Endothelial cell (in vitro differentiated cells): ENCODE data around the gene SMPD3. TPM values are rescaled to one million over a fixed set of nuclear protein-coding genes. Genes with fewer than 3 reads are reported as not detected.

ENCODE experiments used
- DNase-seq: peaks from one replicate; pipeline ENCODE4 v3.0.0; 2021; ENCODE audit warnings: low spot score
- H3K27ac Mint-ChIP-seq: one replicate; pipeline ENCODE4 v1.8.0; 2021; ENCODE audit warnings: mixed read lengths, inconsistent platforms; ENCODE audit not compliant: unreplicated experiment
- H3K27me3 Mint-ChIP-seq: one replicate; pipeline ENCODE4 v1.8.0; 2021; ENCODE audit warnings: mild to moderate bottlenecking, moderate library complexity, mixed read lengths, inconsistent platforms; ENCODE audit not compliant: unreplicated experiment
- H3K36me3 Mint-ChIP-seq: one replicate; pipeline ENCODE4 v1.8.0; 2021; ENCODE audit warnings: mild to moderate bottlenecking, low read depth, mixed read lengths, inconsistent platforms; ENCODE audit not compliant: unreplicated experiment
- H3K4me1 Mint-ChIP-seq: one replicate; pipeline ENCODE4 v1.8.0; 2021; ENCODE audit warnings: mild to moderate bottlenecking, mixed read lengths, inconsistent platforms; ENCODE audit not compliant: unreplicated experiment
- H3K4me3 Mint-ChIP-seq: one replicate; pipeline ENCODE4 v1.8.0; 2021; ENCODE audit warnings: mild to moderate bottlenecking, mixed read lengths, inconsistent platforms; ENCODE audit not compliant: unreplicated experiment
- H3K9me3 Mint-ChIP-seq: one replicate; pipeline ENCODE4 v1.8.0; 2021; ENCODE audit warnings: mixed read lengths, inconsistent platforms; ENCODE audit not compliant: unreplicated experiment
- total RNA-seq: library from RNA; stranded (reverse); fragmentation: NEBNext Ultra II Directional; extraction: Animal tissue kit (Norgen Biotek cat#: 25700); gene quantifications from one replicate; pipeline ENCODE4 v1.2.1, GENCODE V29; 2021; ENCODE audit not compliant: unreplicated experiment
- TF ChIP-seq, protein P1 (sequence below): fragments of 200-600 bp; sonication (generic); IDR thresholded peaks from one replicate; pipeline ENCODE4 v1.5.0; 2021; ENCODE audit warnings: antibody characterized with exemption; ENCODE audit not compliant: unreplicated experiment

SMPD3 gene
- total RNA-seq, 1 donor from 2014 or later, result not detected

DNA sequence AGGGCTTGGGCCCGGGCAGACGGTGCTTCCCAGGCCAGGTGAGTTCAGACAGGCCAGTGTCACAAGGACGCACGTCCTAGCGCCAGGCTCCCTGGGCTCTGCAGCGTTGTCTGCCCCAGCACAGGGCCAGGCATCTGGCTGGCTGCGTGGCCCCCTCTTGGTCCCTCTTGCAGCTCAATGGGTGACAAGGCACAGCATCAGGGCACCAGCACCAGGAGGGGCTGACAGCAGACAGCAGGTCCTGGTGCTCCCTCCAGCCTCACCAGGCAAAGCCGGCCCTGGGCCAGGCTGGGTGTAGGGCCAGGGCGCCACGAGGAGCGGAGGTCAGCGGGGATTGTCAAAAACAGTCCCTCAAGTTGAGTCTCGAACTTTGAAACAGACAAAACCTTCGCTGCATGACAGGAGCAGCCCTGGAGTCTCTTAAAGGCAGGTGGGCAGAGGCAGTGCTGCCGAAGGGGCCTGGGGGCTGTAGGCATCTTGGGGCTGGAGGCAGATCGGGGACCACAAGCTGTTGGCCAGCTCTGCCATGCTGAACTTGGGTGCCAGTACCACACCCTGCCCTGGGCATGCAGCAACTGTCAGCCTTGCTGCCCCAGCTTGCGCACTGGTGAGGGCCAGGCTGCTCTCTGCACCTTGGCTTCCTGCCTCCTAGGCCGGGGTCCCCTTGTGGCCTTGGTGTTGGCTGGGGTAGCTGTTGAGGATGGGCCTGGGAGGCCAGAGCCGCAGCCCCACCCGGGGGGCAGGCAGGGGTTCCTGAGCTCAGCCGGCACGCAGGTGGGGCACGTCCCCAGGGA lies 88.7 kb downstream of the SMPD3 start:
- TF ChIP-seq, protein P1, sequence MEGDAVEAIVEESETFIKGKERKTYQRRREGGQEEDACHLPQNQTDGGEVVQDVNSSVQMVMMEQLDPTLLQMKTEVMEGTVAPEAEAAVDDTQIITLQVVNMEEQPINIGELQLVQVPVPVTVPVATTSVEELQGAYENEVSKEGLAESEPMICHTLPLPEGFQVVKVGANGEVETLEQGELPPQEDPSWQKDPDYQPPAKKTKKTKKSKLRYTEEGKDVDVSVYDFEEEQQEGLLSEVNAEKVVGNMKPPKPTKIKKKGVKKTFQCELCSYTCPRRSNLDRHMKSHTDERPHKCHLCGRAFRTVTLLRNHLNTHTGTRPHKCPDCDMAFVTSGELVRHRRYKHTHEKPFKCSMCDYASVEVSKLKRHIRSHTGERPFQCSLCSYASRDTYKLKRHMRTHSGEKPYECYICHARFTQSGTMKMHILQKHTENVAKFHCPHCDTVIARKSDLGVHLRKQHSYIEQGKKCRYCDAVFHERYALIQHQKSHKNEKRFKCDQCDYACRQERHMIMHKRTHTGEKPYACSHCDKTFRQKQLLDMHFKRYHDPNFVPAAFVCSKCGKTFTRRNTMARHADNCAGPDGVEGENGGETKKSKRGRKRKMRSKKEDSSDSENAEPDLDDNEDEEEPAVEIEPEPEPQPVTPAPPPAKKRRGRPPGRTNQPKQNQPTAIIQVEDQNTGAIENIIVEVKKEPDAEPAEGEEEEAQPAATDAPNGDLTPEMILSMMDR, result no peak
- no peaks in the 10 kb centered on the region for H3K9me3 Mint-ChIP-seq
- no peak overlapping the region for H3K27ac Mint-ChIP-seq
- H3K27me3 Mint-ChIP-seq, result peaks cover 12% of the 10 kb centered on the region
- no peak for DNase-seq
- H3K36me3 Mint-ChIP-seq, result peaks cover 16% of the 10 kb centered on the region
- H3K4me1 Mint-ChIP-seq, result peaks cover 11% of the 10 kb centered on the region
- no peak overlapping the region for H3K4me3 Mint-ChIP-seq

DNA sequence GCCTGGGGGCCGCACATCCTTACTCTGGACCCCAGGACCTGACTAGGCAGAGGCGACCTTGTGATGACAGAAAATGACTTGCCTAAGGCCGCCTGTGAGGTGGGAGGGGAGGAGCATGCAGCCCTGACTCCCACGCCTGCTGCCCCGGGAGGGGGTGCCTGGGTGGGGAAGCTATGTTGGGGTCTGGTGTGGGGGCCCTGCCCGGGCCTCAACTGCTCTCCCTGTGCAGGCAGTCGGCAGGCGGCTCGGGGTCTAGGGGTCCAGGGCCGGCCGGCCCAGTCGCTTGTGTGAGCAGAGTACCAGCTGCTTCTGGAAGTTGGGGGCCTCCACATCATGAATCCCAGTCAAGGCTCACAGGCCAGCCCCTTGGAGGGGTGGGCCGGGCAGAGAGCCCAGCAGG lies 89.4 kb downstream of the SMPD3 start:
- Mint-ChIP-seq H3K4me1 (peaks cover 10% of the 10 kb centered on the region), H3K36me3 (peaks cover 17% of the 10 kb centered on the region), H3K27ac (no peak overlapping the region), H3K9me3 (no peaks in the 10 kb centered on the region), H3K27me3 (peaks cover 11% of the 10 kb centered on the region), H3K4me3 (no peak overlapping the region)
- DNase-seq, result no peak
- TF ChIP-seq, protein P1, result no peak

DNA sequence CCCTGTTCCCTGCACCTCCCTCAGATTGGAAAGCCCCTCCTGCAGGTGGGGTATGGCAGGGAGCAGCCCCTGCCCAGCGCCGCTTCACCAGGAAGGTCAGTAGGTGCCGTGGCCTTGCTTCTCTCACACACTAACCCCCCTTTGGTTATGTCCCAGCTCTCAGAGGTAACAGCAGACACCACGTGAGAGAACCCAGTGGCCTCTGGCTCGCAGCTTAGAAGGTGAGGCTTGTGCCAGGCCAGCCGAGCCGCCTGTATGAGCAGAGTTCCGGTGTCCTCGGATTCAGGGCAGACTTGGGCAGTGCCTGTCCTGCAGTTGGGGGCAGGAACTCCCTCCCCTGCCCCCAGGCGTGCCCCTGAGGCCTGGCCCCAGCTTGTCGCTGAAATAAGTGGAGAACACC lies 90.4 kb downstream of the SMPD3 start:
- H3K27ac Mint-ChIP-seq, result peak overlapping the region; percentile 64

DNA sequence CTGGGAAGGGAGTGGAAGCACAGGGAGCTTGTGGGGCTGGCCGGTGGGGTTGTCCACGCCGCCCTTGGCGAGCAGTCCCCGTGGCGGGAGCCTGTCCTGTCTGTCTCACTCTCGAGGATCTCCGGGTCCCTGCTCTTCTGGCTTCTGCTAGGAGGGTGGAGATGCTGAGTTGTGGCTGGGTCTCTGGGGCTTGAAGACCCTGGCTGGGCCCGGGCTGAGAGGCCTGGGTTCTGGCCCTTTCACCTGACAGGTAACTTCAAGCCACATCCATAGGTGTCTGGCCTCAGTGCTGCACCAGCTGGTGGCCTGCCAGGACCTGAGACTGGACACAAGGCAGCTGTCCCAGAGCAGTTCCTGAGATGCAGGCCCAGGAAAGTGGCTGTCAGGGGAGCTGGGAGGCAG lies 90.8 kb downstream of the SMPD3 start:
- no peak for DNase-seq
- H3K4me1 Mint-ChIP-seq, result peaks cover 9% of the 10 kb centered on the region
- peaks cover 21% of the 10 kb centered on the region for H3K36me3 Mint-ChIP-seq
- peaks cover 10% of the 10 kb centered on the region for H3K27me3 Mint-ChIP-seq
- H3K27ac Mint-ChIP-seq, result no peak overlapping the region
- TF ChIP-seq, protein P1, result no peak
- no peaks in the 10 kb centered on the region for H3K9me3 Mint-ChIP-seq
- H3K4me3 Mint-ChIP-seq, result no peak overlapping the region

More for the DNA sequence above, 90.4 kb downstream of the SMPD3 start:
- Mint-ChIP-seq H3K36me3 (peaks cover 17% of the 10 kb centered on the region), H3K27me3 (peaks cover 10% of the 10 kb centered on the region), H3K4me3 (peak overlapping the region; percentile 64), H3K4me1 (peaks cover 9% of the 10 kb centered on the region), H3K9me3 (no peaks in the 10 kb centered on the region)
- TF ChIP-seq, protein P1, result no peak
- no peak for DNase-seq

DNA sequence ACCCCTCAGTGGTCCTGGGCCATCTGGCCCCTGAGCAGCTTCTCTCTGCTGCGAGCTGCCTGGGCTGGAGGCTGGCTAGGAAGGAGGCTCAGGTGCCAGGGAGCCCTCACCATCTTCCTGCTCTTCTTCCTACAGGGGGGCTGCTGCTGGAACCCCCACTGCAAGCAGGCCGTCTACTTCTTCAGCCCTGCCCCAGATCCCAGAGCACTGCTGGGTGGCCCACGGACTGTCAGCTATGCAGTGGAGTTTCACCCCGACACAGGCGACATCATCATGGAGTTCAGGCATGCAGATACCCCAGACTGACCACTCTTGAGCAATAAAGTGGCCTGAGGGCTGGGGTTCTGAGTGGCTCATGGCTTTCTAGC lies 91.4 kb downstream of the SMPD3 start:
- H3K9me3 Mint-ChIP-seq, result no peaks in the 10 kb centered on the region
- H3K36me3 Mint-ChIP-seq, result peaks cover 27% of the 10 kb centered on the region
- peaks cover 10% of the 10 kb centered on the region for H3K27me3 Mint-ChIP-seq
- TF ChIP-seq, protein P1, result no peak
- H3K27ac Mint-ChIP-seq, result no peak overlapping the region
- no peak for DNase-seq
- peaks cover 9% of the 10 kb centered on the region for H3K4me1 Mint-ChIP-seq
- H3K4me3 Mint-ChIP-seq, result no peak overlapping the region
